ENCODE results near the gene CASP14. TPM values are rescaled to one million over a fixed set of nuclear protein-coding genes. Genes with fewer than 3 reads are reported as not detected.

CASP14 gene
- total RNA-seq, 4 donors from 2014 or later = not detected

DNA sequence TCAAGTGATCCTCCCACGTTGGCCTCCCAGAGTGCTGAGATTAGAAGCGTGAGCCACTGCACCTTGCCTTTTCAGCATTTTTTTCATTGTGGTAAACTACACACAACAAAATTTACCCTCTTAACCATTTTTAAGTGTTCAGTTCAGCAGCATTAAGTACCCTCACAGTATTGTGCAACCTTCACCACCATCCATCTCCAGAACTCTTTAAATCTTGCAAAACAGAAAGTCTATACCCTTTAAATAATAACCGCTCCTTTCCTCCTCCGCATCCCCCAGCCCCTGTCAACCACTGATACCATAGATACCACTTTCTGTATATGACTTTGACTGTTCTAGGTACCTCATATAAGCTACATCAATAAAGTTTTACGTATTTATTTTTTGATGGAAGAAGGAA lies 20.8 kb upstream of the CASP14 start:
- no peaks in the 10 kb centered on the region for H3K4me1 ChIP-seq
- no peak for TF ChIP-seq EP300 (IDR thresholded peaks at IDR 0.05)
- TF ChIP-seq, protein P1, sequence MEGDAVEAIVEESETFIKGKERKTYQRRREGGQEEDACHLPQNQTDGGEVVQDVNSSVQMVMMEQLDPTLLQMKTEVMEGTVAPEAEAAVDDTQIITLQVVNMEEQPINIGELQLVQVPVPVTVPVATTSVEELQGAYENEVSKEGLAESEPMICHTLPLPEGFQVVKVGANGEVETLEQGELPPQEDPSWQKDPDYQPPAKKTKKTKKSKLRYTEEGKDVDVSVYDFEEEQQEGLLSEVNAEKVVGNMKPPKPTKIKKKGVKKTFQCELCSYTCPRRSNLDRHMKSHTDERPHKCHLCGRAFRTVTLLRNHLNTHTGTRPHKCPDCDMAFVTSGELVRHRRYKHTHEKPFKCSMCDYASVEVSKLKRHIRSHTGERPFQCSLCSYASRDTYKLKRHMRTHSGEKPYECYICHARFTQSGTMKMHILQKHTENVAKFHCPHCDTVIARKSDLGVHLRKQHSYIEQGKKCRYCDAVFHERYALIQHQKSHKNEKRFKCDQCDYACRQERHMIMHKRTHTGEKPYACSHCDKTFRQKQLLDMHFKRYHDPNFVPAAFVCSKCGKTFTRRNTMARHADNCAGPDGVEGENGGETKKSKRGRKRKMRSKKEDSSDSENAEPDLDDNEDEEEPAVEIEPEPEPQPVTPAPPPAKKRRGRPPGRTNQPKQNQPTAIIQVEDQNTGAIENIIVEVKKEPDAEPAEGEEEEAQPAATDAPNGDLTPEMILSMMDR (IDR thresholded peaks at IDR 0.05) = no peak
- TF ChIP-seq POLR2A (IDR thresholded peaks at IDR 0.05) = no peak
- WGBS, 2 donors = 66 to 89% methylated on average over 4 to 5 of the region's 5 CpGs
- peaks cover 0 to 8% (median 0%) of the 10 kb centered on the region in 4 donors for H3K9me3 ChIP-seq
- H3K36me3 ChIP-seq = no peaks in the 10 kb centered on the region
- DNase-seq (ENCODE audit: low spot score in 2 of 2) = no peak
- H3K4me3 ChIP-seq = no peak overlapping the region
- no peaks in the 10 kb centered on the region for H3K27me3 ChIP-seq
- no peak overlapping the region for H3K27ac ChIP-seq

- Histone ChIP-seq H3K36me3 (no peaks in the 10 kb centered on the region), H3K27ac (no peak overlapping the region), H3K4me3 (no peak overlapping the region), H3K9me3 (peaks cover 0 to 8% (median 0%) of the 10 kb centered on the region in 4 donors), H3K27me3 (no peaks in the 10 kb centered on the region), H3K4me1 (no peaks in the 10 kb centered on the region)
- 59% methylated on average over 1 of the region's 1 CpG for whole genome bisulfite sequencing, 2 donors
- DNase-seq (ENCODE audit: low spot score in 2 of 2) = no peak
- TF ChIP-seq POLR2A (IDR thresholded peaks at IDR 0.05) (no peak), EP300 (IDR thresholded peaks at IDR 0.05) (no peak)
- TF ChIP-seq, protein P1 (IDR thresholded peaks at IDR 0.05) = no peak
These were observed 17.6 kb upstream of the CASP14 start for GRCh38 chr19:15031675-15032074.

- no peaks in the 10 kb centered on the region for H3K4me1 ChIP-seq
- peaks cover 0 to 8% (median 0%) of the 10 kb centered on the region in 4 donors for H3K9me3 ChIP-seq
- no peak overlapping the region for H3K4me3 ChIP-seq
- WGBS, 2 donors = 43 to 51% methylated on average over 1 of the region's 1 CpG
- TF ChIP-seq EP300 (IDR thresholded peaks at IDR 0.05) (no peak), POLR2A (IDR thresholded peaks at IDR 0.05) (no peak)
- TF ChIP-seq, protein P1 (IDR thresholded peaks at IDR 0.05) = no peak
- no peaks in the 10 kb centered on the region for H3K27me3 ChIP-seq
- H3K27ac ChIP-seq = no peak overlapping the region
- no peaks in the 10 kb centered on the region for H3K36me3 ChIP-seq
- DNase-seq (ENCODE audit: low spot score in 2 of 2) = no peak
These were observed 13.4 kb upstream of the CASP14 start for GRCh38 chr19:15035795-15036311.

DNA sequence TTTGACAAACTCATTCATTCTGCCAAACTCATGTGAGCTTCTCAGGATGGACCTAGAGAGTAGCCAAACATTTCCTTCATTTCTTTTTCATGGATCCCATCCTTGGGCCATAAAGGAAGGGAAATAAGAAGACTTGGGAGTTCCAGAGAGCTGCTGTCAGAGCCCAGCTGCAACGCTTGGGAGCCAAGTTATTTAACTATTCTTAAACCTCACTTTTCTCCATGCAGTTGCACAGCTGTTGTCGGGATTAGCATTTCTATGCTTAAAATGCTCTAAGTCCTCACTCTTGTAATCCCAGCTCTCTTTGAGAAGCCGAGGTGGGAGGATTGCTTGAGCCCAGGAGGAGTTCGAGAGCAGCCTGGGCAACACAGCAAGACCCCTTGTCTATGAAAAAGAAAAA lies 11.7 kb upstream of the CASP14 start:
- H3K36me3 ChIP-seq = no peaks in the 10 kb centered on the region

GRCh38 chr19:15038294-15038693 lies 11.0 kb upstream of the CASP14 start:
- Histone ChIP-seq H3K27me3 (no peaks in the 10 kb centered on the region), H3K4me1 (no peaks in the 10 kb centered on the region), H3K27ac (no peak overlapping the region), H3K4me3 (no peak overlapping the region), H3K9me3 (no peaks in the 10 kb centered on the region), H3K36me3 (no peaks in the 10 kb centered on the region)
- DNase-seq (ENCODE audit: low spot score in 2 of 2) = peak in 1 of 2 donors; percentile 5
- WGBS, 2 donors = 54 to 62% methylated on average over 3 of the region's 3 CpGs
- TF ChIP-seq EP300 (IDR thresholded peaks at IDR 0.05) = no peak
- no peak for TF ChIP-seq POLR2A (IDR thresholded peaks at IDR 0.05)
- TF ChIP-seq, protein P1 (IDR thresholded peaks at IDR 0.05) = no peak

More for the DNA sequence above, 11.7 kb upstream of the CASP14 start:
- WGBS, 2 donors = 48 to 53% methylated on average over 4 of the region's 4 CpGs
- TF ChIP-seq EP300 (IDR thresholded peaks at IDR 0.05) = no peak
- TF ChIP-seq POLR2A (IDR thresholded peaks at IDR 0.05) = no peak
- TF ChIP-seq, protein P1 (IDR thresholded peaks at IDR 0.05) = no peak
- H3K27me3 ChIP-seq = no peaks in the 10 kb centered on the region
- no peak overlapping the region for H3K4me3 ChIP-seq
- no peak overlapping the region for H3K27ac ChIP-seq
- no peak for DNase-seq (ENCODE audit: low spot score in 2 of 2)
- H3K4me1 ChIP-seq = no peaks in the 10 kb centered on the region
- H3K9me3 ChIP-seq = peaks cover 0 to under 1% (median 0%) of the 10 kb centered on the region in 4 donors
